ENCODE results near the gene SLC39A11. TPM values are rescaled to one million over a fixed set of nuclear protein-coding genes. Genes with fewer than 3 reads are reported as not detected.
A peak's percentile ranks its signal among the peaks of the same experiment; 100 is the strongest.

SLC39A11 gene
- total and polyA plus RNA-seq, 2 of the 13 experiments (the other 11 are each of a cell fraction or from before 2014, with no cell fraction given) = 17.2 to 31.5 TPM

GRCh38 chr17:72710834-72711233 lies 381.7 kb downstream of the SLC39A11 start (continued):
- TF ChIP-seq HBP1 (CRISPR knock-in tag; IDR thresholded peaks at IDR 0.05; ENCODE audit: low read depth) = no peak
- TF ChIP-seq CEBPG (CRISPR knock-in tag; IDR thresholded peaks at IDR 0.05) = peak; percentile 93
- TF ChIP-seq MZF1 (CRISPR knock-in tag; IDR thresholded peaks at IDR 0.05; ENCODE audit: borderline replicate concordance) = no peak
- TF ChIP-seq ZNF251 (CRISPR knock-in tag; IDR thresholded peaks at IDR 0.05) = no peak
- TF ChIP-seq RELA (CRISPR knock-in tag; IDR thresholded peaks at IDR 0.05) = no peak
- TF ChIP-seq ZNF232 (CRISPR knock-in tag; IDR thresholded peaks at IDR 0.05; ENCODE audit: borderline replicate concordance) = no peak
- TF ChIP-seq ZNF275 (CRISPR knock-in tag; IDR thresholded peaks at IDR 0.05; ENCODE audit: borderline replicate concordance) = no peak
- TF ChIP-seq FOSL1 (CRISPR knock-in tag; IDR thresholded peaks at IDR 0.05; ENCODE audit: borderline replicate concordance) = no peak
- no peak for TF ChIP-seq FOXK1 (CRISPR knock-in tag; IDR thresholded peaks at IDR 0.05; ENCODE audit: borderline replicate concordance, low read depth)
- no peak for TF ChIP-seq ZNF205 (CRISPR knock-in tag; IDR thresholded peaks at IDR 0.05)
- TF ChIP-seq FOXM1 (CRISPR knock-in tag; IDR thresholded peaks at IDR 0.05) = no peak
- TF ChIP-seq ZNF350 (CRISPR knock-in tag; IDR thresholded peaks at IDR 0.05; ENCODE audit: borderline replicate concordance, low read depth) = no peak
- no peak for TF ChIP-seq GPN1 (CRISPR knock-in tag; IDR thresholded peaks at IDR 0.05; ENCODE audit: borderline replicate concordance)
- no peak for TF ChIP-seq ZNF569 (CRISPR knock-in tag; IDR thresholded peaks at IDR 0.05; ENCODE audit: borderline replicate concordance)
- TF ChIP-seq NFATC3 (CRISPR knock-in tag; IDR thresholded peaks at IDR 0.05) = no peak
- 0 out of 2 replicates have a peak, but pooled peaks have one; percentile 16 for TF ChIP-seq ZNF331 (CRISPR knock-in tag; IDR thresholded peaks at IDR 0.05)
- TF ChIP-seq CEBPB (IDR thresholded peaks at IDR 0.05; ENCODE audit: borderline replicate concordance, low read depth, low read length) = peak; percentile 91
- TF ChIP-seq DR1 (CRISPR knock-in tag; IDR thresholded peaks at IDR 0.05) = no peak
- no peak for TF ChIP-seq RERE (CRISPR knock-in tag; IDR thresholded peaks at IDR 0.05; ENCODE audit: low read depth)
- no peak for TF ChIP-seq RXRB (CRISPR knock-in tag; IDR thresholded peaks at IDR 0.05; ENCODE audit: borderline replicate concordance)
- TF ChIP-seq ETS1 (CRISPR knock-in tag; IDR thresholded peaks at IDR 0.05) = no peak
- TF ChIP-seq EEA1 (CRISPR knock-in tag; IDR thresholded peaks at IDR 0.05; ENCODE audit: borderline replicate concordance) = no peak
- no peak for TF ChIP-seq ATRX (CRISPR knock-in tag; IDR thresholded peaks at IDR 0.05; ENCODE audit: borderline replicate concordance)

All from HepG2 (cell line).